ENCODE measurements around the gene NGRN. TPM values are rescaled to one million over a fixed set of nuclear protein-coding genes. Genes with fewer than 3 reads are reported as not detected.

NGRN gene
- total RNA-seq, 4 donors from 2014 or later = 47.9 to 85.1 (median 70.7) TPM

DNA sequence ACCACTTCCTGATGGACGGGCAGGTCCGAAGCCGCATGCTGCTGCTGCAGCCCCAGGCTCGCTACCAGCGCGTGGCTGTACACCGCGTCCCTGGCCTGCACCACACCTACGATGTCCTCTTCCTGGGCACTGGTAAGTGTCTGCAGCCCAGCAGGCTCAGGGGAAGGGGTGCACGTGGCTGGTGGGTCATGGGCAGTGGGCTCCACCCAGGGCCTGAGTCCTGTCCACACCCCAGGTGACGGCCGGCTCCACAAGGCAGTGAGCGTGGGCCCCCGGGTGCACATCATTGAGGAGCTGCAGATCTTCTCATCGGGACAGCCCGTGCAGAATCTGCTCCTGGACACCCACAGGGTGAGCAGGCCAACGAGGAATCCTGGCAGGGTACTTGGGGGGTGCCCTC, 40.4 kb upstream of the NGRN start:
- TF ChIP-seq, protein P1, sequence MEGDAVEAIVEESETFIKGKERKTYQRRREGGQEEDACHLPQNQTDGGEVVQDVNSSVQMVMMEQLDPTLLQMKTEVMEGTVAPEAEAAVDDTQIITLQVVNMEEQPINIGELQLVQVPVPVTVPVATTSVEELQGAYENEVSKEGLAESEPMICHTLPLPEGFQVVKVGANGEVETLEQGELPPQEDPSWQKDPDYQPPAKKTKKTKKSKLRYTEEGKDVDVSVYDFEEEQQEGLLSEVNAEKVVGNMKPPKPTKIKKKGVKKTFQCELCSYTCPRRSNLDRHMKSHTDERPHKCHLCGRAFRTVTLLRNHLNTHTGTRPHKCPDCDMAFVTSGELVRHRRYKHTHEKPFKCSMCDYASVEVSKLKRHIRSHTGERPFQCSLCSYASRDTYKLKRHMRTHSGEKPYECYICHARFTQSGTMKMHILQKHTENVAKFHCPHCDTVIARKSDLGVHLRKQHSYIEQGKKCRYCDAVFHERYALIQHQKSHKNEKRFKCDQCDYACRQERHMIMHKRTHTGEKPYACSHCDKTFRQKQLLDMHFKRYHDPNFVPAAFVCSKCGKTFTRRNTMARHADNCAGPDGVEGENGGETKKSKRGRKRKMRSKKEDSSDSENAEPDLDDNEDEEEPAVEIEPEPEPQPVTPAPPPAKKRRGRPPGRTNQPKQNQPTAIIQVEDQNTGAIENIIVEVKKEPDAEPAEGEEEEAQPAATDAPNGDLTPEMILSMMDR (IDR thresholded peaks at IDR 0.05; ENCODE audit: low read depth) = no peak

DNA sequence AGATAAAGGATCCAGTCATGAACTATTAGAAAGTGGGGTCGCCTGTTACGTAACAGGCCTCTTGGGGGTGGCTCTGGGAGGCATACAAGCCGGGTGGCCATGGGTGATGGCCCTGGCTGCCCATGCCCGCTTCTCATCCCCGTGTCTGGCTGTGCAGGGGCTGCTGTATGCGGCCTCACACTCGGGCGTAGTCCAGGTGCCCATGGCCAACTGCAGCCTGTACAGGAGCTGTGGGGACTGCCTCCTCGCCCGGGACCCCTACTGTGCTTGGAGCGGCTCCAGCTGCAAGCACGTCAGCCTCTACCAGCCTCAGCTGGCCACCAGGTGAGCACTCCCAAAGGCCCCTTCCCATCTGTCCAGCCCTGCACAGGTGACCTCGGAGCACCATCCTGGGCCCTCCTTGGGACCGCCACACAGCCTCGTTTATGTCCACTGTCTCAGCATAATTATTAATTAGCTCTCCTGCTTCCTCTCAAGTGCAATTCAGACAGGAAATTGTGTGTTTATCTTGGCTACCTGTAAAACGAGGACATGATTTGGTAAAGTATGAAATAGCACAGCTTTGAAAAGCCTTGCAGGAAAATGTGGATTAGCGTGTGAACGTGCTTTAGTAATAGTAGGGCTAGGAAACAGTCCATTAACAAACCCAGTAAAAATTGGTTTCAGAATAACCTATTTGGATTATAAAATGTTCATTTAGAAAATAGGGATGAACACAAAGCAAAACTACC, 39.8 kb upstream of the NGRN start:
- TF ChIP-seq, protein P1 (IDR thresholded peaks at IDR 0.05; ENCODE audit: low read depth) = no peak

DNA sequence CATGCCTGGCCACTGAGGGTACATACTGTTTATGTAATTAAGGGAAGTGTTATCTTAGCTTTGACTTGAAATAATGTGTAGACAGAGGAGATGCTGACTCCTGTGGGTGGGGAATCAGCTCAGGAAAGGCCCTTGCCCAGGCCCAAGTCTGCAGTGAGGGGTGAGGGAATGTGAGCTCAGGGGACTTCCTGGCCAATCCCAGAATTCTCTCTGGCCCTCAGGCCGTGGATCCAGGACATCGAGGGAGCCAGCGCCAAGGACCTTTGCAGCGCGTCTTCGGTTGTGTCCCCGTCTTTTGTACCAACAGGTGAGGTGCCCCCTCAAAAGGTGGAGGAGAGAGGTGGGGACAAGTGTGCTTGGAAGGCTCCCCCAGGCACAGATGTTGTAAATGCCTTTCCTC, 38.1 kb upstream of the NGRN start:
- TF ChIP-seq, protein P1 (IDR thresholded peaks at IDR 0.05; ENCODE audit: low read depth) = no peak

DNA sequence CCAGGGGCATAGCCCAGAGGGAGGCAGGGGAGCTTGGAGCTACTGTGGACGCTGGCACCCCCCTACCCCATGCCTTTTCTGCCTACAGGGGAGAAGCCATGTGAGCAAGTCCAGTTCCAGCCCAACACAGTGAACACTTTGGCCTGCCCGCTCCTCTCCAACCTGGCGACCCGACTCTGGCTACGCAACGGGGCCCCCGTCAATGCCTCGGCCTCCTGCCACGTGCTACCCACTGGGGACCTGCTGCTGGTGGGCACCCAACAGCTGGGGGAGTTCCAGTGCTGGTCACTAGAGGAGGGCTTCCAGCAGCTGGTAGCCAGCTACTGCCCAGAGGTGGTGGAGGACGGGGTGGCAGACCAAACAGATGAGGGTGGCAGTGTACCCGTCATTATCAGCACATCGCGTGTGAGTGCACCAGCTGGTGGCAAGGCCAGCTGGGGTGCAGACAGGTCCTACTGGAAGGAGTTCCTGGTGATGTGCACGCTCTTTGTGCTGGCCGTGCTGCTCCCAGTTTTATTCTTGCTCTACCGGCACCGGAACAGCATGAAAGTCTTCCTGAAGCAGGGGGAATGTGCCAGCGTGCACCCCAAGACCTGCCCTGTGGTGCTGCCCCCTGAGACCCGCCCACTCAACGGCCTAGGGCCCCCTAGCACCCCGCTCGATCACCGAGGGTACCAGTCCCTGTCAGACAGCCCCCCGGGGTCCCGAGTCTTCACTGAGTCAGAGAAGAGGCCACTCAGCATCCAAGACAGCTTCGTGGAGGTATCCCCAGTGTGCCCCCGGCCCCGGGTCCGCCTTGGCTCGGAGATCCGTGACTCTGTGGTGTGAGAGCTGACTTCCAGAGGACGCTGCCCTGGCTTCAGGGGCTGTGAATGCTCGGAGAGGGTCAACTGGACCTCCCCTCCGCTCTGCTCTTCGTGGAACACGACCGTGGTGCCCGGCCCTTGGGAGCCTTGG, 37.4 kb upstream of the NGRN start:
- TF ChIP-seq, protein P1 (IDR thresholded peaks at IDR 0.05; ENCODE audit: low read depth) = no peak

DNA sequence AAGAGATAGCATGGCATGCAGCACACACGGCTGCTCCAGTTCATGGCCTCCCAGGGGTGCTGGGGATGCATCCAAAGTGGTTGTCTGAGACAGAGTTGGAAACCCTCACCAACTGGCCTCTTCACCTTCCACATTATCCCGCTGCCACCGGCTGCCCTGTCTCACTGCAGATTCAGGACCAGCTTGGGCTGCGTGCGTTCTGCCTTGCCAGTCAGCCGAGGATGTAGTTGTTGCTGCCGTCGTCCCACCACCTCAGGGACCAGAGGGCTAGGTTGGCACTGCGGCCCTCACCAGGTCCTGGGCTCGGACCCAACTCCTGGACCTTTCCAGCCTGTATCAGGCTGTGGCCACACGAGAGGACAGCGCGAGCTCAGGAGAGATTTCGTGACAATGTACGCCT, 36.5 kb upstream of the NGRN start:
- TF ChIP-seq, protein P1 (IDR thresholded peaks at IDR 0.05; ENCODE audit: low read depth) = no peak

DNA sequence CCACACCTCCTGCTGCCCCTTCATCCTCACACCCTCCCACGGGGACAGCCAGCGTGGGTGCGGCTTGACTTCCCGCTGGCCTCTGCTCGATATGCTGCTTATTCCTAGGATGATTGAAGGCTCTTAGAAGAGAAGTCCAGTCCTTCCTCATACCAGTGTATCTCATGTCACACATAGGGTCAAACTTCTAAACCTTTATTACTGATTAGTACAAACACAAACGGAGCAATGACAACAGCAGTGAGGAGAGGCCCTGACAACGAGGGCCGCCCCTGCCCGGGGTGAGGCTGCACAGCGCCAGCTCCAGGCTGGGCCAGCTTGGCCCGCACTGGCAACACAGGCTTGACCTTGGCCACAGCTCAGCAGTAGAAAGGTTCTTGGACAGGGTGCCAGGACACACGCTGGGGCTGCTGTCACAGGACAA, 35.4 kb upstream of the NGRN start:
- TF ChIP-seq, protein P1 (IDR thresholded peaks at IDR 0.05; ENCODE audit: low read depth) = no peak

DNA sequence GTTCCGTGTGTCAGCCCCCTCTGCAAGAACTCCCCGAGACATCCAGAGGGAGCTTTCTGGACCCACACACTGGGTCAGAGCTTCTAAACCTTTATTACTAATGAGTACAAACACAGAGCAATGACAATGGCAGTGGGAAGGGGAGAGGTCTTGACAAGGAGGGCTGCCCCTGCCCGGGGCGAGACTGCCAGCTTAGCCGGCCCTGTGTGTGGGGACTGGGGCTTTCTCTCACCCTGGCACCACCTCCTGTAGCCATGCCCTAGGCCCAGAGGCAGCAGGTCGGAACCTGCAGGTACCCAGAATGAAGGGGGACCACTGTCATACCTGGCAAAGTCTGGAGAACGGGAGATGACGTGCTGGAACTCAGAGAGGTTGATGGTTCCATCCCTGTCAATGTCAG, 34.9 kb upstream of the NGRN start:
- TF ChIP-seq, protein P1 (IDR thresholded peaks at IDR 0.05; ENCODE audit: low read depth) = no peak

Measured in subcutaneous adipose tissue (tissue), 4 donors.